Uterus (tissue), 2 donors: ENCODE data around the gene CPED1.

Experiments used
- POLR2A ChIP-seq, 2 donors: fragments of 450-650 bp; IDR thresholded peaks; one replicate each; pipeline ENCODE4 v1.6.1; 2016; ENCODE audit warnings: antibody characterized with exemption in 2 of 2, mild to moderate bottlenecking in 1 of 2, moderate library complexity in 1 of 2
- TF ChIP-seq, protein P1 (sequence below), 4 experiments: fragments of 200-600 bp in 2 of 4; fragments of 450-650 bp in 2 of 4; sonication (generic) in 2 of 4; IDR thresholded peaks; one replicate each; pipeline ENCODE4 v1.5.1; 2016 to 2019; ENCODE audit warnings: antibody characterized with exemption in 4 of 4, mild to moderate bottlenecking in 2 of 4, moderate library complexity in 1 of 4

DNA sequence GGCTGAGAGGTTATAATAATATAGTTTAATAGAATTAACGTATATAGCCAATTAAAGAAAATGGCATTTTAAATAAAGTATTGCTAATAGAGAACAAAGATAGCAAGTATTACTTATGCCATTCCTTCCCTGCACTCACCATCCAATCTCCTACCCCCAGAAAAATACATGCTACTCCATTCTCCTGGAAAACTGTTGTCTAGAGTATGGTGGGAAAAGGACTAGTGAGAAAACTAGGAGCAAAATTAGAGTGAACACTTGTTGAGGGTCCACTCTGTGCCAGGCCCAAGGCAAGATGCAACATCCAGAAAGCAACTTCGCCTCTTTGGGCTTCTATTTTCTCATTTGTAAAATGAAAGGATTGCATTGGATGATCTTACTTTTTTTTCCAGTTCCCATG, 149.1 kb downstream of the CPED1 start:
- TF ChIP-seq, protein P1, sequence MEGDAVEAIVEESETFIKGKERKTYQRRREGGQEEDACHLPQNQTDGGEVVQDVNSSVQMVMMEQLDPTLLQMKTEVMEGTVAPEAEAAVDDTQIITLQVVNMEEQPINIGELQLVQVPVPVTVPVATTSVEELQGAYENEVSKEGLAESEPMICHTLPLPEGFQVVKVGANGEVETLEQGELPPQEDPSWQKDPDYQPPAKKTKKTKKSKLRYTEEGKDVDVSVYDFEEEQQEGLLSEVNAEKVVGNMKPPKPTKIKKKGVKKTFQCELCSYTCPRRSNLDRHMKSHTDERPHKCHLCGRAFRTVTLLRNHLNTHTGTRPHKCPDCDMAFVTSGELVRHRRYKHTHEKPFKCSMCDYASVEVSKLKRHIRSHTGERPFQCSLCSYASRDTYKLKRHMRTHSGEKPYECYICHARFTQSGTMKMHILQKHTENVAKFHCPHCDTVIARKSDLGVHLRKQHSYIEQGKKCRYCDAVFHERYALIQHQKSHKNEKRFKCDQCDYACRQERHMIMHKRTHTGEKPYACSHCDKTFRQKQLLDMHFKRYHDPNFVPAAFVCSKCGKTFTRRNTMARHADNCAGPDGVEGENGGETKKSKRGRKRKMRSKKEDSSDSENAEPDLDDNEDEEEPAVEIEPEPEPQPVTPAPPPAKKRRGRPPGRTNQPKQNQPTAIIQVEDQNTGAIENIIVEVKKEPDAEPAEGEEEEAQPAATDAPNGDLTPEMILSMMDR (IDR thresholded peaks at IDR 0.05), result no peak
- no peak for TF ChIP-seq POLR2A (IDR thresholded peaks at IDR 0.05)
